Neural cell (in vitro differentiated cells): Measurements from ENCODE around the gene CAMK1D. TPM values are rescaled to one million over a fixed set of nuclear protein-coding genes. Genes with fewer than 3 reads are reported as not detected.

Experiments used
- H2AFZ ChIP-seq: fragments of 200-600, 300-800 bp; sonication (generic), shearing (Covaris generic); 2 replicates; pipeline ENCODE4 v1.6.0; 2014; ENCODE audit warnings: low read depth, mild to moderate bottlenecking, antibody characterized with exemption, low read length, moderate library complexity
- H3F3A ChIP-seq: fragments of 200-600 bp; shearing (Covaris generic); 2 replicates; pipeline ENCODE4 v1.6.1; 2016; ENCODE audit warnings: mild to moderate bottlenecking, moderate library complexity, mixed read lengths, antibody characterized with exemption, low read length; ENCODE audit not compliant: insufficient read depth, poor library complexity, severe bottlenecking
- H3K27ac ChIP-seq: fragments of 200-600, 300-800 bp; sonication (generic), shearing (Covaris generic); 2 replicates; pipeline ENCODE4 v1.5.1; 2014; ENCODE audit warnings: mild to moderate bottlenecking, low read length, moderate library complexity
- H3K27me3 ChIP-seq: fragments of 300-800, 200-600 bp; sonication (generic), shearing (Covaris generic); 2 replicates; pipeline ENCODE4 v1.6.0; 2014; ENCODE audit warnings: mild to moderate bottlenecking, low read depth, low read length, moderate library complexity; ENCODE audit not compliant: insufficient read depth
- H3K36me3 ChIP-seq: fragments of 300-800, 200-600 bp; sonication (generic), shearing (Covaris generic); 2 replicates; pipeline ENCODE4 v1.5.1; 2014; ENCODE audit warnings: mild to moderate bottlenecking, antibody characterized with exemption, low read length, moderate library complexity; ENCODE audit not compliant: insufficient read depth
- H3K4me2 ChIP-seq: fragments of 300-800, 200-600 bp; sonication (generic), shearing (Covaris generic); 2 replicates; pipeline ENCODE4 v1.6.0; 2014; ENCODE audit warnings: mild to moderate bottlenecking, low read length
- H3K4me3 ChIP-seq: fragments of 300-800, 200-600 bp; sonication (generic), shearing (Covaris generic); 2 replicates; pipeline ENCODE4 v1.5.1; 2014; ENCODE audit warnings: mild to moderate bottlenecking, low read length, moderate library complexity
- H3K79me2 ChIP-seq: fragments of 200-600 bp; shearing (Covaris generic); replicated peaks from 2 replicates; pipeline ENCODE4 v1.6.0; 2014; ENCODE audit warnings: mild to moderate bottlenecking, low read length, moderate library complexity; ENCODE audit not compliant: insufficient read depth
- H3K9ac ChIP-seq: fragments of 300-800, 200-600 bp; sonication (generic), shearing (Covaris generic); 2 replicates; pipeline ENCODE4 v1.6.1; 2016; ENCODE audit warnings: mild to moderate bottlenecking, low read length, mixed read lengths
- H3K9me2 ChIP-seq: fragments of 200-600 bp; shearing (Covaris generic); 2 replicates; pipeline ENCODE4 v1.6.1; 2016; ENCODE audit warnings: mild to moderate bottlenecking, low read length, mixed read lengths; ENCODE audit not compliant: insufficient read depth
- H3K9me3 ChIP-seq: fragments of 200-600, 300-800 bp; sonication (generic), shearing (Covaris generic); 2 replicates; pipeline ENCODE4 v1.6.1; 2016; ENCODE audit warnings: mild to moderate bottlenecking, mixed run types, low read length, moderate library complexity, mixed read lengths
- H4K20me1 ChIP-seq: fragments of 200-600 bp; shearing (Covaris generic); 2 replicates; pipeline ENCODE4 v1.6.1; 2016; ENCODE audit warnings: mild to moderate bottlenecking, mixed run types; ENCODE audit not compliant: insufficient read depth
- CTCF ChIP-seq: fragments of 450-650 bp; IDR thresholded peaks from 2 replicates; pipeline ENCODE4 v1.5.1; 2014; ENCODE audit warnings: antibody characterized with exemption, mild to moderate bottlenecking, moderate library complexity; ENCODE audit not compliant: poor library complexity, severe bottlenecking
- EP300 ChIP-seq: fragments of 450-650 bp; conservative IDR thresholded peaks from 2 replicates; pipeline ENCODE4 v1.6.1; 2014; ENCODE audit warnings: antibody characterized with exemption, mild to moderate bottlenecking, moderate library complexity; ENCODE audit not compliant: poor library complexity, severe bottlenecking
- EZH2 ChIP-seq: fragments of 200-600, 300-800 bp; shearing (Covaris generic), sonication (generic); IDR thresholded peaks from 2 replicates; pipeline ENCODE4 v1.6.1; 2014; ENCODE audit warnings: antibody characterized with exemption, low read length, borderline replicate concordance, mild to moderate bottlenecking; ENCODE audit not compliant: insufficient read depth, poor library complexity, severe bottlenecking
- MXI1 ChIP-seq: fragments of 450-650 bp; conservative IDR thresholded peaks from 2 replicates; pipeline ENCODE4 v1.6.1; 2014; ENCODE audit warnings: antibody characterized with exemption, mild to moderate bottlenecking; ENCODE audit not compliant: poor library complexity, severe bottlenecking
- POLR2AphosphoS5 ChIP-seq: IDR thresholded peaks from 2 replicates; pipeline ENCODE4 v1.6.1; 2012
- RAD21 ChIP-seq: fragments of 450-650 bp; conservative IDR thresholded peaks from 2 replicates; pipeline ENCODE4 v1.6.1; 2014; ENCODE audit warnings: antibody characterized with exemption, mild to moderate bottlenecking, moderate library complexity
- REST ChIP-seq: IDR thresholded peaks from 2 replicates; pipeline ENCODE4 v1.6.1; 2012; ENCODE audit warnings: borderline replicate concordance
- SMC3 ChIP-seq: fragments of 450-650 bp; conservative IDR thresholded peaks from 2 replicates; pipeline ENCODE4 v1.6.1; 2014; ENCODE audit warnings: antibody characterized with exemption, mild to moderate bottlenecking, moderate library complexity; ENCODE audit not compliant: poor library complexity
- TAF1 ChIP-seq: IDR thresholded peaks from 2 replicates; pipeline ENCODE4 v1.6.1; 2012; ENCODE audit warnings: low read depth
- polyA plus RNA-seq: library from polyadenylated mRNA; depleted of rRNA; stranded (reverse); fragments of >200 nt; gene quantifications from 2 replicates; pipeline ENCODE4 v1.2.3, GENCODE V29; 2014

Gene CAMK1D
- polyA plus RNA-seq, 1 donor from 2014 or later = 13.8 TPM

GRCh38 chr10:12685261-12686058, 336.1 kb downstream of the CAMK1D start:
- H3K9ac ChIP-seq = no peak overlapping the region
- H4K20me1 ChIP-seq = no peaks in the 10 kb centered on the region
- no peaks in the 10 kb centered on the region for H3K36me3 ChIP-seq
- H3F3A ChIP-seq = no peaks in the 10 kb centered on the region
- no peak overlapping the region for H3K4me3 ChIP-seq
- no peaks in the 10 kb centered on the region for H3K79me2 ChIP-seq
- no peak overlapping the region for H2AFZ ChIP-seq
- H3K27ac ChIP-seq = no peak overlapping the region
- H3K4me2 ChIP-seq = no peak overlapping the region
- H3K27me3 ChIP-seq = no peaks in the 10 kb centered on the region
- H3K9me2 ChIP-seq = no peaks in the 10 kb centered on the region
- TF ChIP-seq MXI1 (no peak), POLR2AphosphoS5 (no peak), CTCF (no peak), REST (no peak), EP300 (no peak), RAD21 (no peak), EZH2 (no peak), TAF1 (no peak), SMC3 (no peak)
- no peaks in the 10 kb centered on the region for H3K9me3 ChIP-seq

GRCh38 chr10:12687996-12688395, 338.6 kb downstream of the CAMK1D start:
- Histone ChIP-seq H3F3A (no peaks in the 10 kb centered on the region), H3K27me3 (no peaks in the 10 kb centered on the region), H3K4me2 (no peak overlapping the region), H3K79me2 (no peaks in the 10 kb centered on the region), H3K9me2 (no peaks in the 10 kb centered on the region), H3K4me3 (peak overlapping the region; percentile 25), H3K9me3 (no peaks in the 10 kb centered on the region), H3K36me3 (no peaks in the 10 kb centered on the region), H4K20me1 (no peaks in the 10 kb centered on the region), H2AFZ (no peak overlapping the region), H3K27ac (no peak overlapping the region), H3K9ac (no peak overlapping the region)
- TF ChIP-seq POLR2AphosphoS5 = no peak
- no peak for TF ChIP-seq MXI1
- no peak for TF ChIP-seq REST
- no peak for TF ChIP-seq RAD21
- no peak for TF ChIP-seq SMC3
- TF ChIP-seq CTCF = no peak
